Liver (tissue), 3 donors: Measurements from ENCODE around the gene GRK5.

Experiments
- CTCF ChIP-seq: fragments of 150-350 bp; IDR thresholded peaks from 2 replicates; pipeline ENCODE4 v1.5.1; 2017; ENCODE audit warnings: improper control_type of control experiment, low read depth, low read length; ENCODE audit not compliant: missing input control
- REST ChIP-seq: IDR thresholded peaks from 2 replicates; pipeline ENCODE4 v1.6.1; 2016; ENCODE audit warnings: antibody characterized with exemption, mild to moderate bottlenecking
- TAF1 ChIP-seq: conservative IDR thresholded peaks from 2 replicates; pipeline ENCODE4 v1.6.1; 2016; ENCODE audit warnings: antibody characterized with exemption, mild to moderate bottlenecking
- donor health status: healthy.
- donor health status: healthy.

DNA sequence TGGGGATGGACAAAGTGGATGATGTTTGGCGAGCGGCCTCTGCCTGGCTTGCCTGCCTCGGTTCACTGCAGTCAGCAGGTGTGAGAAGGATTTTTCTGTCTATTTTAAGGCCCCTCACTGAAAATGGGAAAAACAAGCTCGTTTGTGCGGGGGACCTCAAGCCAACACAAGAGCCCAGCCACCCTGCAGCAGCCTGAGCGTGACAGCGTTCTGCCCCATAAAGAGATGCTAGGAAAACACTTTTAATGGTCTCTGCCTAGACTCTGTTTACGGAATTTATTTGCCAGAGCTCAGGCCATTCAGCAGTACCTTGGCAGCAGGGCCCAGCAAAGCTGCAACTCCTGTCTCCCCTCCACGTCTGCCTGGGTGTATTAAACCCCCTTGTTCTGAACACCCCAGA lies 131.7 kb downstream of the GRK5 start:
- TF ChIP-seq TAF1 (no peak), CTCF (no peak), REST (no peak)
